Spleen (tissue), 11 donors: ENCODE data around the gene PVALEF. TPM values are rescaled to one million over a fixed set of nuclear protein-coding genes. Genes with fewer than 3 reads are reported as not detected.
A peak's percentile ranks its signal among the peaks of the same experiment; 100 is the strongest.

Experiments
- DNase-seq: peaks from one replicate; pipeline ENCODE4 v3.0.0-alpha.2; 2020
- H3K27ac ChIP-seq, 8 donors: fragments of 200-600 bp; sonication (generic) in 7 of 8; 1 replicate in 4 of 8; 2 replicates in 4 of 8; pipeline versions ENCODE4 v1.5.0 to v1.8.0; 2016 to 2021; ENCODE audit warnings: inconsistent platforms in 4 of 8, mild to moderate bottlenecking in 4 of 8, moderate library complexity in 1 of 8
- H3K27me3 ChIP-seq, 7 donors: fragments of 200-600 bp; sonication (generic) in 6 of 7; replicated peaks in 1 of 7; 1 replicate in 4 of 7; 2 replicates in 3 of 7; pipeline versions ENCODE4 v1.5.0 to v1.8.0; 2016 to 2021; ENCODE audit warnings: inconsistent platforms in 3 of 7, mild to moderate bottlenecking in 1 of 7
- H3K36me3 ChIP-seq, 6 donors: fragments of 200-600 bp; sonication (generic) in 5 of 6; 1 replicate in 4 of 6; 2 replicates in 2 of 6; pipeline versions ENCODE4 v1.5.0 to v1.8.0; 2016 to 2021; ENCODE audit warnings: inconsistent platforms in 2 of 6
- H3K4me1 ChIP-seq, 6 donors: fragments of 200-600 bp; sonication (generic) in 5 of 6; 1 replicate in 3 of 6; 2 replicates in 3 of 6; pipeline versions ENCODE4 v1.5.0 to v1.8.0; 2016 to 2021; ENCODE audit warnings: inconsistent platforms in 3 of 6
- H3K4me3 ChIP-seq, 8 donors: fragments of 200-600 bp; sonication (generic) in 7 of 8; 1 replicate in 4 of 8; 2 replicates in 4 of 8; pipeline versions ENCODE4 v1.5.0 to v1.8.0; 2016 to 2021; ENCODE audit warnings: inconsistent platforms in 4 of 8, mild to moderate bottlenecking in 4 of 8, moderate library complexity in 2 of 8
- H3K9me3 ChIP-seq, 8 donors: fragments of 200-600 bp; sonication (generic) in 7 of 8; 1 replicate in 4 of 8; 2 replicates in 4 of 8; pipeline versions ENCODE4 v1.5.0 to v1.8.0; 2016 to 2021; ENCODE audit warnings: inconsistent platforms in 4 of 8
- POLR2A ChIP-seq, 3 donors: fragments of 450-650 bp; IDR thresholded peaks; one replicate each; pipeline ENCODE4 v1.5.1; 2017; ENCODE audit warnings: antibody characterized with exemption in 3 of 3, mild to moderate bottlenecking in 1 of 3
- POLR2AphosphoS5 ChIP-seq, 3 donors: sonication (generic); formaldehyde crosslinking; IDR thresholded peaks; one replicate each; pipeline ENCODE4 v1.5.1; 2017; ENCODE audit warnings: antibody characterized with exemption in 3 of 3
- WGBS, 5 donors: extraction: QIAGEN DNeasy Blood & Tissue Kit in 3 of 5; methylation state at CpG; one replicate each; pipeline versions ENCODE4 v1.1.5 to v1.1.7; 2013 to 2018; 5-methylcytosine and 5-hydroxymethylcytosine counted together
- intact Hi-C: fragments of 100-400 bp; cut with DNase I; formaldehyde crosslinking; loops from one replicate; pipeline ENCODE4 v1.15.0; 2023; ENCODE audit warnings: low total_unique reads
- polyA plus RNA-seq, 3 donors: library from polyadenylated mRNA; stranded (reverse); fragments of 200-250 nt; gene quantifications; one replicate each; pipeline ENCODE4 v1.2.1, GENCODE V29; 2013
- total RNA-seq, 7 donors: library from RNA; depleted of rRNA in 3 of 7; stranded (reverse); fragments of >200 nt in 3 of 7; fragmentation: NEBNext Ultra II Directional in 4 of 7; extraction: Animal tissue kit (Norgen Biotek cat#: 25700) in 4 of 7; gene quantifications; one replicate each; pipeline versions ENCODE4 v1.1.0 to v1.2.1, GENCODE V29; 2016 to 2021
- TF ChIP-seq, protein P1 (sequence below), 11 experiments: fragments of 200-600 bp in 7 of 11; fragments of 450-650 bp in 4 of 11; sonication (generic) in 4 of 11; IDR thresholded peaks in 8 of 11; conservative IDR thresholded peaks in 3 of 11; 1 replicate in 7 of 11; 2 replicates in 4 of 11; pipeline versions ENCODE4 v1.4.0 to v1.8.0; 2016 to 2021; ENCODE audit warnings: antibody characterized with exemption in 11 of 11, inconsistent platforms in 4 of 11, mild to moderate bottlenecking in 1 of 11
- donor health status: healthy with polysubstance abuse.
- donor health status: DM: no; HTN: no; CAD: no; lungs with moderate emphysema.
- donor health status: DM: no; HTN: no; CAD: no.
- donor health status: Bipolar disorder and iron deficiency.
- donor health status: healthy.
- donor health status: DM: no; HTN: no; CAD: no.
- donor health status: DM: yes; HTN: yes; CAD: no.

Gene PVALEF
- total and polyA plus RNA-seq, 10 donors: not detected

DNA sequence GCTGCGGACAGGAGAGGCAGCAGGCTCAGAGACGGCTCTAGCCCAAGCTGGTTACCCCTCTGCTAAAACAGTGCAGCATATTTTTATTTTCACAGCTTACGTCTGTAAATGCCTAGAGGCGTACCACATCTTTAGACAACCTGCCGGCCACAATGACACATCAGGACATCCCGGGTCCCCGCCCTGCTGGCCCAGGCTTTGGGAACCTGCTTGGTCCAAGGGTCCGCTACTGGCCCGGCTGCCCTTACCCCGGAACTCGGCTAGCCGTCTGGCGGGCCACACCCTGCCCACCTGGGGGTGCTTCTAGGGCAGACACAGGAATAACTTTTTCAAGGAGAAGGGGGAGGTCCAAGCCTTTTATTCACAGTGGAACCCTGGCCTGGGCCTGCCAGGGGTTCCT is 53.2 kb downstream of the PVALEF start:
- TF ChIP-seq POLR2A (IDR thresholded peaks at IDR 0.05) (no peak), POLR2AphosphoS5 (IDR thresholded peaks at IDR 0.05) (no peak)
- TF ChIP-seq, protein P1, sequence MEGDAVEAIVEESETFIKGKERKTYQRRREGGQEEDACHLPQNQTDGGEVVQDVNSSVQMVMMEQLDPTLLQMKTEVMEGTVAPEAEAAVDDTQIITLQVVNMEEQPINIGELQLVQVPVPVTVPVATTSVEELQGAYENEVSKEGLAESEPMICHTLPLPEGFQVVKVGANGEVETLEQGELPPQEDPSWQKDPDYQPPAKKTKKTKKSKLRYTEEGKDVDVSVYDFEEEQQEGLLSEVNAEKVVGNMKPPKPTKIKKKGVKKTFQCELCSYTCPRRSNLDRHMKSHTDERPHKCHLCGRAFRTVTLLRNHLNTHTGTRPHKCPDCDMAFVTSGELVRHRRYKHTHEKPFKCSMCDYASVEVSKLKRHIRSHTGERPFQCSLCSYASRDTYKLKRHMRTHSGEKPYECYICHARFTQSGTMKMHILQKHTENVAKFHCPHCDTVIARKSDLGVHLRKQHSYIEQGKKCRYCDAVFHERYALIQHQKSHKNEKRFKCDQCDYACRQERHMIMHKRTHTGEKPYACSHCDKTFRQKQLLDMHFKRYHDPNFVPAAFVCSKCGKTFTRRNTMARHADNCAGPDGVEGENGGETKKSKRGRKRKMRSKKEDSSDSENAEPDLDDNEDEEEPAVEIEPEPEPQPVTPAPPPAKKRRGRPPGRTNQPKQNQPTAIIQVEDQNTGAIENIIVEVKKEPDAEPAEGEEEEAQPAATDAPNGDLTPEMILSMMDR (IDR thresholded peaks at IDR 0.05 in 8 of 11, conservative IDR thresholded peaks at IDR 0.05 in 3 of 11): no peak
- H3K9me3 ChIP-seq: no peaks in the 10 kb centered on the region
- DNase-seq: no peak
- intact Hi-C loops: no loop called here
- H3K27ac ChIP-seq: no peak overlapping the region
- H3K27me3 ChIP-seq: no peaks in the 10 kb centered on the region
- H3K4me3 ChIP-seq: no peak overlapping the region
- peaks cover 8 to 22% (median 19%) of the 10 kb centered on the region in 6 donors for H3K4me1 ChIP-seq
- WGBS, 5 donors: 84 to 93% (median 89%) methylated on average over 13 of the region's 13 CpGs
- peaks cover 0 to 39% (median 3%) of the 10 kb centered on the region in 6 donors for H3K36me3 ChIP-seq

DNA sequence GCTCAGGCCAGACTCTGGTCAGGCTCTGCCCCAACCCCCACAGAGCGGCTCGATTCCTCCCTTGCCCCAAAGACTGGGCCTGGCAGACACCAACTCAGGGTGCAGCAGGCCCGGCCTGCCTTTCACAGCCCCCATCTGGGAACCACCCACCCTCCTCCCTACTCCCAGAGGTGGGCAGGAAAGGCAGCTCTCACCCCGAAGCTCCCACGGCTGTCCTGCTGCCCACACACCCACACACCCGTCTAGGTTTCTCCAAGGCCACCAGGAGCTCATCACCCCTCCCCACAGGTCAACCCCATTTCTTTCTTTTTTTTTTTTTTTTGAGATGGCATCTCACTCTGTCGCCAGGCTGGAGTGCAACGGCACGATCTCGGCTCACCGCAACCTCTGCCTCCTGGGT is 53.7 kb downstream of the PVALEF start:
- DNase-seq: no peak

DNA sequence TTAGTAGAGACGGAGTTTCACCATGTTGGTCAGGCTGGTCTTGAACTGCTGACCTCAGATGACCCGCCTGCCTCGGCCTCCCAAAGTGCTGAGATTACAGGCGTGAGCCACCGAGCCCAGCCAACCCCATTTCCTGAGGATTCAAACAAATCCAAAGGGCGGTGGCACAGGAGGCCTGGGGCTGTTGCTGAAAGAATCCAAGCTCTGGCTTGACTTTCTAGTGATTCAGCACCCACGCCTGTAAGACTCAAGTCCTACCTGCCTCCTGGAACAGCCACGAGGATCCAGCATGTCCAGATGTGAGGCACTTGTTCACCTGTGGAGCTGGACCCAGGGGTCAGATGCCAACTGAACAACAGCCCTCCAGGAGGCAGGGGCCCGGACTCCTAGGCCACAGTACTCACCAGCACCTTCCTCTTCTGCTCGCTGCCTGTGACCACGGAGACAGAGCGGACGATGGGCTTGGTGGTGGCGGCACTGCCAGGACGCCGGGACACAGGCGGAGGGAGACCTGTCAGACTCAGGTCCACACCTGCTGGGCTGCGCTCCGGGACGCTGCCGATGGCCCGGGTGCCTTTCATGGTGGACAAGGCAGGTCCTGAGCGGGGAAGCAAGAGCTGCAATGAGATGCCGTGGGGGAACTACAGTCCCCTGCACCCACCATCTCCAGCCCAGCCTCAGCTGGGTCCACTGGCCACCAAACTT is 54.3 kb downstream of the PVALEF start:
- intact Hi-C loops: no loop called here
- no peak overlapping the region for H3K4me3 ChIP-seq

More for the DNA sequence above, 53.7 kb downstream of the PVALEF start:
- intact Hi-C loops: no loop called here
- H3K4me1 ChIP-seq: peaks cover 8 to 28% (median 24%) of the 10 kb centered on the region in 6 donors
- TF ChIP-seq POLR2A (IDR thresholded peaks at IDR 0.05): no peak
- no peak for TF ChIP-seq POLR2AphosphoS5 (IDR thresholded peaks at IDR 0.05)
- TF ChIP-seq, protein P1 (IDR thresholded peaks at IDR 0.05 in 8 of 11, conservative IDR thresholded peaks at IDR 0.05 in 3 of 11): no peak
- H3K4me3 ChIP-seq: no peak overlapping the region
- H3K27me3 ChIP-seq: no peaks in the 10 kb centered on the region
- H3K36me3 ChIP-seq: peaks cover 0 to 39% (median 3%) of the 10 kb centered on the region in 6 donors
- H3K9me3 ChIP-seq: no peaks in the 10 kb centered on the region
- WGBS, 5 donors: 92 to 97% (median 93%) methylated on average over 9 to 11 of the region's 11 CpGs
- no peak overlapping the region for H3K27ac ChIP-seq

DNA sequence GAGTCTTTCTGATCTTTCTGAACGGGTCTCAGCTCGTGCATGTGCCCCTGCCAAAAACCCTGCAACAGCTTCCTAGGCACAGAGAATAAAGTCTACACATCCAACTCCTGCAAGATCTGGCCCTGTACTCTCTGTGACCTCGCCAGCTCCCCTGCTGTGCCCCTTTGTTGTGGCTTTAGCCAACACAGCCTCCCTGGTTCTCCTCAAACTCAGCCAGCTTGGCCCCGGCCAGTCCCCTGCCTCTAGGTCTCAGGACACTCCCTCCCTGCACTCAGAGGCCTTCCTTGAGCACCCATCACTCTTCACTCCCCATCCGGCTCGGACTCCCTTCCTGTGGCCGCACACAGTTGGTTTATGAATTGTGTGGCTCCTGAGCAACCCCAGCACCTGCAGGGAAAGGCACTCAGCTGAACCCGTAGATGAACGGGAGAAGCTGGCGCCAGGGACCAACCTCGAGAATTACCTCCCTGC is 56.1 kb downstream of the PVALEF start:
- peak overlapping the region in 4 of 8 donors; percentile 79 to 86 (median 86) for H3K4me3 ChIP-seq
- no peak overlapping the region for H3K27ac ChIP-seq
- DNase-seq: no peak
- H3K4me1 ChIP-seq: peaks cover 8 to 28% (median 24%) of the 10 kb centered on the region in 6 donors
- H3K36me3 ChIP-seq: peaks cover 0 to 37% (median 3%) of the 10 kb centered on the region in 6 donors
- H3K9me3 ChIP-seq: no peaks in the 10 kb centered on the region
- TF ChIP-seq, protein P1 (IDR thresholded peaks at IDR 0.05 in 8 of 11, conservative IDR thresholded peaks at IDR 0.05 in 3 of 11): no peak
- TF ChIP-seq POLR2AphosphoS5 (IDR thresholded peaks at IDR 0.05): no peak
- TF ChIP-seq POLR2A (IDR thresholded peaks at IDR 0.05): no peak
- H3K27me3 ChIP-seq: no peaks in the 10 kb centered on the region
- intact Hi-C loops: no loop called here
- WGBS, 5 donors: 72 to 84% (median 77%) methylated on average over 7 to 11 of the region's 11 CpGs

More for the DNA sequence above, 54.3 kb downstream of the PVALEF start:
- no peaks in the 10 kb centered on the region for H3K9me3 ChIP-seq
- TF ChIP-seq, protein P1 (IDR thresholded peaks at IDR 0.05 in 8 of 11, conservative IDR thresholded peaks at IDR 0.05 in 3 of 11): no peak
- TF ChIP-seq POLR2AphosphoS5 (IDR thresholded peaks at IDR 0.05) (no peak), POLR2A (IDR thresholded peaks at IDR 0.05) (no peak)
- H3K36me3 ChIP-seq: peaks cover 0 to 39% (median 3%) of the 10 kb centered on the region in 6 donors
- H3K4me1 ChIP-seq: peaks cover 8 to 28% (median 24%) of the 10 kb centered on the region in 6 donors
- 86 to 97% (median 94%) methylated on average over 8 to 24 of the region's 24 CpGs for WGBS, 5 donors
- no peak overlapping the region for H3K27ac ChIP-seq
- no peak for DNase-seq
- H3K27me3 ChIP-seq: no peaks in the 10 kb centered on the region
